NCI-H446 treated with DMSO at 0.1 percent for 48 hours (cell line): ENCODE results near the gene OFD1.

ENCODE experiments used
- DNase-seq: peaks from one replicate; lab custom pipeline; 2025; lab: John Stamatoyannopoulos, UW

The OFD1 gene

GRCh38 chrX:13755254-13755653 is 20.7 kb downstream of the OFD1 start:
- no peak for DNase-seq

- DNase-seq: no peak
These were observed 21.8 kb downstream of the OFD1 start for GRCh38 chrX:13756381-13756780.

GRCh38 chrX:13759152-13759718 is 24.7 kb downstream of the OFD1 start:
- no peak for DNase-seq

- no peak for DNase-seq
These were observed 25.9 kb downstream of the OFD1 start for GRCh38 chrX:13760426-13760825.

GRCh38 chrX:13761606-13762414 is 27.3 kb downstream of the OFD1 start:
- no peak for DNase-seq

- no peak for DNase-seq
These were observed 28.9 kb downstream of the OFD1 start for GRCh38 chrX:13763489-13763888.

GRCh38 chrX:13764281-13764680 is 29.7 kb downstream of the OFD1 start:
- no peak for DNase-seq

- DNase-seq: no peak
These were observed 30.2 kb downstream of the OFD1 start for GRCh38 chrX:13764765-13765164.

GRCh38 chrX:13768939-13769338 is 34.4 kb downstream of the OFD1 start:
- no peak for DNase-seq

- DNase-seq: no peak
These were observed 35.5 kb downstream of the OFD1 start for GRCh38 chrX:13770013-13770535.

GRCh38 chrX:13774696-13775095 is 40.1 kb downstream of the OFD1 start:
- DNase-seq: no peak

GRCh38 chrX:13775837-13776236 is 41.3 kb downstream of the OFD1 start:
- DNase-seq: no peak

GRCh38 chrX:13776387-13776786 is 41.8 kb downstream of the OFD1 start:
- DNase-seq: no peak

- no peak for DNase-seq
These were observed 44.4 kb downstream of the OFD1 start for GRCh38 chrX:13778916-13779315.

GRCh38 chrX:13780868-13781427 is 46.4 kb downstream of the OFD1 start:
- no peak for DNase-seq

- no peak for DNase-seq
These were observed 51.5 kb downstream of the OFD1 start for GRCh38 chrX:13786048-13786447.

GRCh38 chrX:13790206-13791131 is 55.9 kb downstream of the OFD1 start:
- no peak for DNase-seq

- DNase-seq: no peak
These were observed 56.6 kb downstream of the OFD1 start for GRCh38 chrX:13791145-13791544.

- DNase-seq: no peak
These were observed 57.0 kb downstream of the OFD1 start for GRCh38 chrX:13791559-13791958.

GRCh38 chrX:13793897-13794296 is 59.3 kb downstream of the OFD1 start:
- no peak for DNase-seq

GRCh38 chrX:13794417-13794816 is 59.9 kb downstream of the OFD1 start:
- DNase-seq: no peak

GRCh38 chrX:13797512-13797911 is 63.0 kb downstream of the OFD1 start:
- DNase-seq: no peak
